ENCODE results near the gene CARD10.

GRCh38 chr22:37472418-37473006, 46.7 kb downstream of the CARD10 start:
- TF ChIP-seq CTCF (IDR thresholded peaks at IDR 0.05; ENCODE audit: low read depth, low read length) = peak; percentile 85
- no peak for TF ChIP-seq EZH2phosphoT487 (IDR thresholded peaks at IDR 0.05; ENCODE audit: low read depth)
